Tibial artery (tissue), 4 donors: Measurements from ENCODE around the gene TSC22D3.
"Not testable (repeated sequence)": the region's sequence is repeated elsewhere in the genome, so short reads cannot be mapped to it uniquely, and the experiment has no call there.

Source experiments
- DNase-seq, 2 donors: peaks; one replicate each; pipeline ENCODE4 v3.0.0-alpha.2; 2019
- H3K27ac ChIP-seq, 2 donors: fragments of 200-600 bp; sonication (generic) in 1 of 2; 1 replicate in 1 of 2; 2 replicates in 1 of 2; pipeline ENCODE4 v1.5.1; 2018 to 2019; ENCODE audit warnings: mild to moderate bottlenecking in 1 of 2
- H3K27me3 ChIP-seq, 2 donors: fragments of 200-600 bp; sonication (generic) in 1 of 2; one replicate each; pipeline versions ENCODE4 v1.5.1 to v1.6.0; 2016 to 2019
- H3K36me3 ChIP-seq, 3 donors: fragments of 200-600 bp; sonication (generic) in 2 of 3; one replicate each; pipeline ENCODE4 v1.5.1; 2016 to 2019; ENCODE audit warnings: mild to moderate bottlenecking in 2 of 3
- H3K4me1 ChIP-seq, 4 donors: fragments of 200-600 bp; sonication (generic) in 2 of 4; 1 replicate in 3 of 4; 2 replicates in 1 of 4; pipeline ENCODE4 v1.5.1; 2016 to 2019
- H3K4me3 ChIP-seq, 2 donors: fragments of 200-600 bp; sonication (generic) in 1 of 2; 1 replicate in 1 of 2; 2 replicates in 1 of 2; pipeline ENCODE4 v1.5.1; 2018 to 2019; ENCODE audit warnings: mild to moderate bottlenecking in 2 of 2
- H3K9me3 ChIP-seq, 3 donors: fragments of 200-600 bp; sonication (generic) in 1 of 3; one replicate each; pipeline ENCODE4 v1.5.1; 2016 to 2019
- intact Hi-C: fragments of 100-400 bp; cut with DNase I; formaldehyde crosslinking; loops from one replicate; pipeline ENCODE4 v1.15.0; 2023; ENCODE audit warnings: low total_unique reads
- TF ChIP-seq, protein P1 (sequence below), 2 experiments: fragments of 200-600 bp in 1 of 2; fragments of 450-650 bp in 1 of 2; IDR thresholded peaks; one replicate each; pipeline ENCODE4 v1.5.1; 2017 to 2019; ENCODE audit warnings: antibody characterized with exemption in 2 of 2, mild to moderate bottlenecking in 1 of 2, moderate library complexity in 1 of 2

Gene TSC22D3

DNA sequence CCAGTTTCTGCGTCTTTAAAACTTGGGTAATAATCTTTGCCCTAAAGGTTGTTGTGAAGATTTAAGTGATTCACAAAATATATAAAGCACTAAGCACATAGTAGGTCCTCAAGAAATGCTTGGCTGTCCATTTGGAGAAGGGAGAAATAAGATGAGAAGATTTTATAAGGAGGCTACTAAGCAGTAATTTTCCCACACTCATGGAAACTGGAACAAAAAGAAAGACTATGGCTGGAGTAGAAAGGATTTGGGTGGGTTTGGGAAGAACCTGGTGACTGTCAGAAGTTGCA is 100.3 kb downstream of the TSC22D3 start:
- Histone ChIP-seq H3K4me3 (peak overlapping the region; percentile 69 to 70), H3K4me1 (peaks cover 0 to 61% (median 13%) of the 10 kb centered on the region in 4 donors), H3K27me3 (no peaks in the 10 kb centered on the region), H3K9me3 (no peaks in the 10 kb centered on the region), H3K36me3 (no peaks in the 10 kb centered on the region), H3K27ac (peak overlapping the region; percentile 94 to 96)
- DNase-seq, result no peak
- TF ChIP-seq, protein P1, sequence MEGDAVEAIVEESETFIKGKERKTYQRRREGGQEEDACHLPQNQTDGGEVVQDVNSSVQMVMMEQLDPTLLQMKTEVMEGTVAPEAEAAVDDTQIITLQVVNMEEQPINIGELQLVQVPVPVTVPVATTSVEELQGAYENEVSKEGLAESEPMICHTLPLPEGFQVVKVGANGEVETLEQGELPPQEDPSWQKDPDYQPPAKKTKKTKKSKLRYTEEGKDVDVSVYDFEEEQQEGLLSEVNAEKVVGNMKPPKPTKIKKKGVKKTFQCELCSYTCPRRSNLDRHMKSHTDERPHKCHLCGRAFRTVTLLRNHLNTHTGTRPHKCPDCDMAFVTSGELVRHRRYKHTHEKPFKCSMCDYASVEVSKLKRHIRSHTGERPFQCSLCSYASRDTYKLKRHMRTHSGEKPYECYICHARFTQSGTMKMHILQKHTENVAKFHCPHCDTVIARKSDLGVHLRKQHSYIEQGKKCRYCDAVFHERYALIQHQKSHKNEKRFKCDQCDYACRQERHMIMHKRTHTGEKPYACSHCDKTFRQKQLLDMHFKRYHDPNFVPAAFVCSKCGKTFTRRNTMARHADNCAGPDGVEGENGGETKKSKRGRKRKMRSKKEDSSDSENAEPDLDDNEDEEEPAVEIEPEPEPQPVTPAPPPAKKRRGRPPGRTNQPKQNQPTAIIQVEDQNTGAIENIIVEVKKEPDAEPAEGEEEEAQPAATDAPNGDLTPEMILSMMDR (IDR thresholded peaks at IDR 0.05), result no peak
- intact Hi-C loops, result loop anchor here (5.0 kb wide), 1 partner anchor 37 kb away; no protein-coding TSS in a partner anchor

- TF ChIP-seq, protein P1 (IDR thresholded peaks at IDR 0.05), result no peak
- peak; percentile 88 for DNase-seq
- H3K27me3 ChIP-seq, result no peaks in the 10 kb centered on the region
- peaks cover 0 to 56% (median 13%) of the 10 kb centered on the region in 4 donors for H3K4me1 ChIP-seq
- peak overlapping the region; percentile 94 to 96 for H3K27ac ChIP-seq
- H3K9me3 ChIP-seq, result no peaks in the 10 kb centered on the region
- H3K36me3 ChIP-seq, result no peaks in the 10 kb centered on the region
- intact Hi-C loops, result loop anchor here (5.0 kb wide), 3 partner anchors 38 to 223 kb away; partner anchors contain the start of genes NCBP2L and TSC22D3
- peak overlapping the region; percentile 69 to 70 for H3K4me3 ChIP-seq
Measured at GRCh38 chrX:107674480-107675364, 100.9 kb downstream of the TSC22D3 start.

DNA sequence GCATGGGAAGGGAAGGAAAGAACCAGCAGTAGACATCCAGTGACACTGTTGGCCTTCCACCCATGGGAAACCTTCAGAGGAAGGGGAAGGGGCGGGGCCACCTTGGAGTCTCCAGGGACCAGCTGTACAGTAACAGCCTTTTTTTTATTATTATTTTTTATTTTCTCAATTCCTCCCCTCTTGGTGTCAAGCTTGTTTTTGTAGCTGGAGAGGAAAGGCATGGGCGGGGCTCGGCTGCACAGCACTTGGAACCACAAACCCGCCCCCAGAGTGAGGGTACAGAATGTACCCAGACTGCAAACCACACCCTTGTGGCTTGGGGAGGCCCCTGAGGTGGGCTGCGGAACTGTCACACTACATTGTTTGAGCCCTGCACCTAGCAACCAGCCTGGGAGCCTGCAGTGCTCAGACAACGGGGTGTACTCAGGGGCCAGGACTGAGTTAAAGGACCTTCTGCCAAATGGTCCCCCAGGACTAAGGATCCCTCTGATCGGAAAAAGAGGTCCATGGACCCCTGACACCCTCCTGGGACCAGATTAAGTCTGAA is 101.6 kb downstream of the TSC22D3 start:
- Histone ChIP-seq H3K9me3 (no peaks in the 10 kb centered on the region), H3K27me3 (no peaks in the 10 kb centered on the region), H3K4me3 (peak overlapping the region; percentile 23 to 39), H3K4me1 (peaks cover 0 to 48% (median 12%) of the 10 kb centered on the region in 4 donors), H3K36me3 (no peaks in the 10 kb centered on the region), H3K27ac (peak overlapping the region; percentile 94 to 96)
- intact Hi-C loops, result loop anchor here (5.0 kb wide), 2 partner anchors 103 to 223 kb away; partner anchors contain the start of genes NCBP2L and TSC22D3
- peak; percentile 93 to 94 for DNase-seq
- TF ChIP-seq, protein P1 (IDR thresholded peaks at IDR 0.05), result peak in 1 of 2 experiments; percentile 27

GRCh38 chrX:107673431-107673830 is 102.2 kb downstream of the TSC22D3 start:
- intact Hi-C loops, result loop anchor here (5.0 kb wide), 2 partner anchors 104 to 224 kb away; partner anchors contain the start of genes NCBP2L and TSC22D3
- Histone ChIP-seq H3K27me3 (no peaks in the 10 kb centered on the region), H3K4me3 (no peak overlapping the region), H3K9me3 (no peaks in the 10 kb centered on the region), H3K4me1 (peaks cover 0 to 43% (median 10%) of the 10 kb centered on the region in 4 donors), H3K27ac (peak overlapping the region; percentile 94 to 96), H3K36me3 (no peaks in the 10 kb centered on the region)
- no peak for DNase-seq
- TF ChIP-seq, protein P1 (IDR thresholded peaks at IDR 0.05), result no peak

DNA sequence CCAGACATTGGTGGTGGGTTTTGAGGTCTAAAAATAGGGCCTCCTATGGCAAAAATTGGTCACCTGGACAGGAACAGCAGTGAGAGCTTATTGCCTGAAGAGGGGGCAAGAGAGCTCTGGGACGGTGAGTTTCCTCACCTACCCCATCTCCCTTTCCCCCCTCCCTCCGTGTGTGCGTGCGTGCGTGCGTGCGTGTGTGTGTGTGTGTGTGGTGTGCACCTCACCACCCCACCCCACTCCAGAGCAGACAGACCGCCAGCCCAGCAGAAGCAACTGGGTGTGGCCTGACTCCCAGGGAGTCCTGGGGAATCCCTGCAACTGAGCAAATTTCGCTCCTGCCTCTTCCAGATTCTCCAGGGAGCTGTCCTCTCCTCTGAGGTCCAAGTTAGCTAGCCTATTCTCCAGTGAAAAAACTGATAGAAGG is 102.6 kb downstream of the TSC22D3 start:
- Histone ChIP-seq H3K9me3 (no peaks in the 10 kb centered on the region), H3K4me1 (peaks cover 0 to 38% (median 7%) of the 10 kb centered on the region in 4 donors), H3K27me3 (no peaks in the 10 kb centered on the region), H3K27ac (peak overlapping the region; percentile 94 to 96), H3K36me3 (no peaks in the 10 kb centered on the region), H3K4me3 (no peak overlapping the region)
- intact Hi-C loops, result loop anchor here (5.0 kb wide), 2 partner anchors 104 to 224 kb away; partner anchors contain the start of genes NCBP2L and TSC22D3
- TF ChIP-seq, protein P1 (IDR thresholded peaks at IDR 0.05), result peak; percentile 56 to 61
- peak; percentile 77 to 92 for DNase-seq

DNA sequence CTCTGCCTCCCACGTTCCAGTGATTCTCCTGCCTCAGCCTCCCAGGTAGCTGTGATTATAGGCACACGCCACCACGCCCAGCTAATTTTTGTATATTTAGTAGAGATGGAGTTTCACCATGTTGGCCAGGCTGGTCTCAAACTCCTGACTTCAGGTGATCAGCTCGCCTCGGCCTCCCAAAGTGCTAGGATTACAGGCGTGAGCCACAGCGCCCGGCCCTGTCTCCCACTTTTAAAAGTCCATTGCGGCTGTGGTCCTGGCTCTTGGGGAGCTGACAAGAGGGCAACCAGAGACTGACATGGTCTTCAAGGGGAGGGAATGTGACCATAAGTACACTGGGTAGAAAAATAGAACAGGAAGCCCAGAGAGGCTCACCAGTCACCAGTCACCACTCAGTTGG is 104.3 kb downstream of the TSC22D3 start:
- not testable (repeated sequence) for H3K27ac ChIP-seq, DNase-seq, H3K36me3 ChIP-seq, H3K9me3 ChIP-seq, H3K4me3 ChIP-seq, H3K27me3 ChIP-seq
- peaks cover 0 to 30% (median 5%) of the 10 kb centered on the region in 4 donors for H3K4me1 ChIP-seq
- intact Hi-C loops, result loop anchor here (5.0 kb wide), 2 partner anchors 106 to 226 kb away; partner anchors contain the start of genes NCBP2L and TSC22D3
